ENCODE results near the gene KCNH2.

KCNH2 gene

GRCh38 chr7:150898475-150899011, 79.6 kb downstream of the KCNH2 start:
- DNase-seq, result peak; percentile 68

- no peak for DNase-seq
Measured at GRCh38 chr7:150897502-150898474, 80.3 kb downstream of the KCNH2 start.

GRCh38 chr7:150896562-150897209, 81.4 kb downstream of the KCNH2 start:
- no peak for DNase-seq

- no peak for DNase-seq
Measured at GRCh38 chr7:150895809-150896208, 82.3 kb downstream of the KCNH2 start.
